Upper lobe of right lung (tissue), 1 donor: ENCODE measurements around the gene RNF113B. TPM values are rescaled to one million over a fixed set of nuclear protein-coding genes. Genes with fewer than 3 reads are reported as not detected.
A peak's percentile ranks its signal among the peaks of the same experiment; 100 is the strongest.

Experiments used
- ATAC-seq: fragments of 200-7000 bp; cut with Tn5 transposase; one replicate; pipeline ENCODE4 v1.9.1; 2020; ENCODE audit warnings: mild to moderate bottlenecking, moderate library complexity
- DNase-seq: peaks from one replicate; pipeline ENCODE4 v3.0.0-alpha.2; 2020
- H3K27ac ChIP-seq: fragments of 200-600 bp; one replicate; pipeline ENCODE4 v1.8.0; 2022
- H3K27me3 ChIP-seq: fragments of 200-600 bp; one replicate; pipeline ENCODE4 v1.8.0; 2022; ENCODE audit warnings: mild to moderate bottlenecking
- H3K36me3 ChIP-seq: fragments of 200-600 bp; one replicate; pipeline ENCODE4 v1.8.0; 2022
- H3K4me1 ChIP-seq: fragments of 200-600 bp; one replicate; pipeline ENCODE4 v1.8.0; 2022
- H3K4me3 ChIP-seq: fragments of 200-600 bp; one replicate; pipeline ENCODE4 v1.8.0; 2022; ENCODE audit warnings: mild to moderate bottlenecking
- H3K9me3 ChIP-seq: fragments of 200-600 bp; one replicate; pipeline ENCODE4 v1.8.0; 2022
- CTCF ChIP-seq: fragments of 200-600 bp; IDR thresholded peaks from one replicate; pipeline ENCODE4 v1.8.0; 2022; ENCODE audit warnings: antibody characterized with exemption
- intact Hi-C: fragments of 100-400 bp; cut with DNase I; formaldehyde crosslinking; loops from one replicate; pipeline ENCODE4 v1.11.0; 2022
- total RNA-seq: library from RNA; stranded (reverse); fragmentation: NEBNext Ultra II Directional; extraction: Animal tissue kit (Norgen Biotek cat#: 25700); gene quantifications from one replicate; pipeline ENCODE4 v1.2.1, GENCODE V29; 2021
- donor health status: DM: no; HTN: yes; CAD: no; lungs with severe emphysema.

The RNF113B gene
- total RNA-seq, 1 donor from 2014 or later: not detected

GRCh38 chr13:98222816-98223215, 45.7 kb upstream of the RNF113B start:
- TF ChIP-seq CTCF: no peak
- intact Hi-C loops: no loop called here
- ATAC-seq: no peak
- Histone ChIP-seq H3K27ac (no peak overlapping the region), H3K9me3 (no peaks in the 10 kb centered on the region), H3K4me3 (no peak overlapping the region), H3K27me3 (no peaks in the 10 kb centered on the region), H3K4me1 (peaks cover 26% of the 10 kb centered on the region), H3K36me3 (no peaks in the 10 kb centered on the region)
- DNase-seq: no peak

GRCh38 chr13:98222081-98222554, 45.0 kb upstream of the RNF113B start:
- Histone ChIP-seq H3K36me3 (no peaks in the 10 kb centered on the region), H3K27ac (no peak overlapping the region), H3K27me3 (no peaks in the 10 kb centered on the region), H3K9me3 (no peaks in the 10 kb centered on the region), H3K4me3 (no peak overlapping the region), H3K4me1 (peaks cover 30% of the 10 kb centered on the region)
- TF ChIP-seq CTCF: no peak
- no peak for DNase-seq
- intact Hi-C loops: no loop called here
- no peak for ATAC-seq

- H3K9me3 ChIP-seq: no peaks in the 10 kb centered on the region
- H3K27ac ChIP-seq: no peak overlapping the region
- intact Hi-C loops: no loop called here
- DNase-seq (no peak), ATAC-seq (no peak)
- H3K4me1 ChIP-seq: peaks cover 37% of the 10 kb centered on the region
- no peaks in the 10 kb centered on the region for H3K36me3 ChIP-seq
- H3K27me3 ChIP-seq: no peaks in the 10 kb centered on the region
- no peak overlapping the region for H3K4me3 ChIP-seq
- no peak for TF ChIP-seq CTCF
Measured at GRCh38 chr13:98221234-98221633, 44.2 kb upstream of the RNF113B start.

GRCh38 chr13:98220271-98220791, 43.3 kb upstream of the RNF113B start:
- no peak for DNase-seq
- H3K4me3 ChIP-seq: no peak overlapping the region
- no peaks in the 10 kb centered on the region for H3K36me3 ChIP-seq
- H3K27ac ChIP-seq: no peak overlapping the region
- no peaks in the 10 kb centered on the region for H3K9me3 ChIP-seq
- no peaks in the 10 kb centered on the region for H3K27me3 ChIP-seq
- ATAC-seq: no peak
- TF ChIP-seq CTCF: no peak
- peaks cover 46% of the 10 kb centered on the region for H3K4me1 ChIP-seq
- intact Hi-C loops: no loop called here

- H3K27me3 ChIP-seq: no peaks in the 10 kb centered on the region
- no peak for TF ChIP-seq CTCF
- no peak overlapping the region for H3K27ac ChIP-seq
- peaks cover 52% of the 10 kb centered on the region for H3K4me1 ChIP-seq
- DNase-seq (no peak), ATAC-seq (no peak)
- no peaks in the 10 kb centered on the region for H3K9me3 ChIP-seq
- H3K4me3 ChIP-seq: no peak overlapping the region
- intact Hi-C loops: no loop called here
- H3K36me3 ChIP-seq: no peaks in the 10 kb centered on the region
Measured at GRCh38 chr13:98219685-98220084, 42.6 kb upstream of the RNF113B start.

GRCh38 chr13:98217597-98217996, 40.5 kb upstream of the RNF113B start:
- peak overlapping the region; percentile 45 for H3K27ac ChIP-seq
- no peak for TF ChIP-seq CTCF

More at GRCh38 chr13:98217597-98217996, 40.5 kb upstream of the RNF113B start:
- ATAC-seq (peak; percentile 75), DNase-seq (peak; percentile 72)
- Histone ChIP-seq H3K9me3 (no peaks in the 10 kb centered on the region), H3K36me3 (no peaks in the 10 kb centered on the region), H3K4me1 (peaks cover 59% of the 10 kb centered on the region), H3K27me3 (no peaks in the 10 kb centered on the region), H3K4me3 (no peak overlapping the region)
- intact Hi-C loops: no loop called here
